NCI-H2196 (cell line): Measurements from ENCODE around the gene PDE7B.
"Not testable (repeated sequence)": the region's sequence is repeated elsewhere in the genome, so short reads cannot be mapped to it uniquely, and the experiment has no call there.

Source experiments
- DNase-seq: peaks from one replicate; lab custom pipeline; 2025; ENCODE audit not compliant: unreplicated experiment; lab: John Stamatoyannopoulos, UW

The PDE7B gene

DNA sequence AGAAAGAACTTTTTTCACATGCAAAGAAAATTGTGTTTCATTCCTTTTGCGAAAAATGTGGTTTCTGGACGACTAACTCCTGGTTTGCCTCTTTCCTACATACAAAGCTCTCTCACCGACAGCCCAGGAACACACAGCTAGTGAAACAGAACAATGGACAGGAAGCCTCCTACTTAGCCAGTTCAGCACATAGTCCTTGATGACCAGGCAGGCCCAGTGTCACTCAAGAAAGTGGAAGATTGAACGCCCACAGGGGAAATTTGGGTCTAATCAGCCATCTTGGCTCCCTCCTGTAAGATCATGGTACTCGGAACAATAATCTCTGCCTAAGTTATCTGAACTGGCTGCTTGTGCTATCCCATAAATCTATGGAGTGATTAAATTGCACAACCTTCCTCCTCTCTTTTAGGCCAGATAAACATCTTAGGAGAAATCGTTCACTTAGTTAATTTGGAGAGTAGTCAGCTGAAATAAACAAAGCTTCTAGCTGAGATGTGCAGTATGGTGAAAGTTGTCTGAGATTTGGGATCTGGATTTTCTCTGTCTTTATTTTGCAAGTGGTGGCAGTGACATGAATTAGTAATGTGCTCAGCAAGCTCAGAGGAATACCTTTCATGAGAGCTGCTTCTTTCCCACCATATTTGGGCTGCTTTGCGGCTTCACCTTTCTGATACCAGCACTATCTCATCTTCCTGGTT is 251.6 kb downstream of the PDE7B start:
- no peak for DNase-seq

DNA sequence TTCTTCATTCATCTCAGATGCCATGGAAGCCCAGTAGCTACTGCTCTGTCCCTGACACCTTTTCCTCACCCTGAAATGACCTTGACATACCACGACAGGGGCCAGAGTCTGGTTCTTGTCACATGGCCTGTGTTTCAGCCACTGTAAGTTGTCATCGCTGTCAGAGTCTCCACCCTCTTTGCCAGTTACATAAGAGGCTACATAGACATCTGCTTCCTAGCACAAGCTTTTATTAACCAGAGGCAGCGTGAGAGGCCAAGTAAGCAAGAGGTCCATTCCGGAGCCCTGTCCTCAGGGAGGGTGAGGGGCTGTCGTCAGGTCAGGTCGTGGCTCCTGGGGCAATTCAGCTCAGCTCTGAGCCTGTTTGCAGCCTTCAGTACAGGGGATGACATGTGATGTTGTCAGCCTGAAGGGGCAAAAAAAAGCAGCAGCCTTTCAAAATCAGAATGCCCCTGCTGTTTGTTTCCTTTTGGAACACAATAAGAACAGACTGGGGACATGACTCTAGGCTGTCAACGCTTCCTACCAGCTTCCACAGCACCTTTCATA is 252.3 kb downstream of the PDE7B start:
- DNase-seq: no peak

DNA sequence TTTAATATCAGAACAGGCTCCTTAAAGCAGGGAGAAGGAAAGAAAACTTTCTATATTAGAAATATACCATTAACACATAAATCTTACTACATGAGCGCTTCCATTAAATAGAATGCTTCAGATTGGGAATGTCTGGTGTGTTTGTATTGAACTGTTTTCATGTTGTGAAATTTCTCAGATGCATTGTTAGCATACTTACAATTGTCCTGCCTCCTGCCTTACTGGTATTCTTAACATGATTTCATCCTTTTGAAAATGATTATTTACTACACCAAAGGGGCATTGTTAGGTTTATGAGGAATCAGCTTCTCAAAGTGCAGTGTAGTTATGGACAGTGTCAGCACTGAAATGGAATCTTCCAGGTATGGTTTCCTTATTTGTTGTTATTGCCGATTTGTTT is 253.1 kb downstream of the PDE7B start:
- no peak for DNase-seq

DNA sequence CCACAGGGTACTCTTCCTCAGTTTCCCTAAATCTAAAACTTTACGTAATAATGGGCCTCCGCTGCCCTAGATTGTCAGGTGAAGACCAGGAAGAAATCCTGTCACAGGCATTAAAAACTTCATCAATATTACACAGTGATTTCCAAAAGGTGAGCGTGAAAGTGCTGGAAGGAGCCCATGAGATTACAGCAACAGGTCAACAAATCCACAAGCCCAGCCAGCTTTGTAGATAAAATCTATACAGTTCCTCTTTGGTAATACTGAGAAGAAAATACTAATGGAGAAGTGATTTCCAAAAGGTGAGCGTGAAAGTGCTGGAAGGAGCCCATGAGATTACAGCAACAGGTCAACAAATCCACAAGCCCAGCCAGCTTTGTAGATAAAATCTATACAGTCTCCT is 254.3 kb downstream of the PDE7B start:
- not testable (repeated sequence) for DNase-seq

DNA sequence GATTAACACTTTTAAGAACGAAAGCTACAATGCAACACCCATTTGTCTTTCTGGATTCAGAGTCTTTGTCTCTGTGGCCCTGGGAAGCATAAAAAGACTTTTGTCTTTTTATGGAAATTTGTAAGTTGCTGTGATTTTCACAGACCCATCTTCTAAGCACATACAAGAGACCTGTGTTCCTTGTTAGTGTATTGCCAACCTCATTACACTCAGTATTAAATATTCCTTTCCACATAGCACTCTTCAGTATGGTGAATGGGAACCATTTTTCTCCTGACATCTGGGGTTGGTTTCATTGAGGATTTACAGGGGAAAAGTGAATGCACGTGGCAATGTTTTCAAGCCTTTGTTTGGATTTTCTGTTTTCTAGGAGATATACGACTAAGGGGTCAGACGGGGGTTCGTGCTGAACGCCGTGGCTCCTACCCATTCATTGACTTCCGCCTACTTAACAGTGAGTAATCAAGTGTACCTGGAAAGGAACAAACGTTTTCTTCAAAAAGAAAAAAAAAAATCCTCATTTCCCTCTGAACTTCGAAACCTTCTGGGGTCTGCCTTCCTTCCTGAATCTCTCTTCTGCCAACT is 257.0 kb downstream of the PDE7B start:
- DNase-seq: no peak

DNA sequence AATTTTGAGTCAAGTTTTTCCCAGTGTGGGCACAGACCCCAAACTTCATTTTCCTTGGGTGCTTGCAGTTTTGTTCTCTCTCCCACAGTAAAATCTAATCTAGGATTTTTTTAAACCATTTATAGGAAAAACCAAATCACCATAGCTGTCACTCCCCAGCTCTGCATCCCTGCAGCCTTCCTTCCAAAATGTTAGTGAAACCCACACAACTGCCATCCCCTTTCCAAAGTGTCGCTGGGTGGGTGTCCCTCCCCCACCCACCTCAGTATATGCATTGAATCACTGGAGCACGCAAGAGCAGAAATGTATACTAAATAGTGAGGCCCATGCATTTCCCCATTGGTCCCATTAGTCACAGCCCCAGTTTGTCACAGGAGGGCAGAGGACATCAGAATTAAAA is 260.3 kb downstream of the PDE7B start:
- no peak for DNase-seq

DNA sequence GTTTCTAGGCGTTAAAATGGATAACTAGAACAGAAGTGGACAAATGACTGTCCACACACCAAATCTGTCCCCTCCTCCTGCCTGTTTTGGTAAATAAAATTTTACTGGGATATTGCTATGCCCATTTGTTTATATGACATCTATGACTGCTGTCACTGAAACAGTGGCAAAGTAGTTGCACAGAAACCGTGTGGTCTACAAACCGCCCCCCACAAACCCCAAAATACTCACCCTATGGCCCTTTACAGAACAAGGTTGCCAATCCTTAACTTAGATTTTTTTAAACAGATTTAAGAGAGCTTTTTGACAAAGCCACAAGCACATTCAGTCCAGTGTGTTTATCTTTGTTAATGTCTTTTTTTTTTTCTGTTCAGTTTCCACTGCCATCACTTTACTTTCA is 260.8 kb downstream of the PDE7B start:
- no peak for DNase-seq

DNA sequence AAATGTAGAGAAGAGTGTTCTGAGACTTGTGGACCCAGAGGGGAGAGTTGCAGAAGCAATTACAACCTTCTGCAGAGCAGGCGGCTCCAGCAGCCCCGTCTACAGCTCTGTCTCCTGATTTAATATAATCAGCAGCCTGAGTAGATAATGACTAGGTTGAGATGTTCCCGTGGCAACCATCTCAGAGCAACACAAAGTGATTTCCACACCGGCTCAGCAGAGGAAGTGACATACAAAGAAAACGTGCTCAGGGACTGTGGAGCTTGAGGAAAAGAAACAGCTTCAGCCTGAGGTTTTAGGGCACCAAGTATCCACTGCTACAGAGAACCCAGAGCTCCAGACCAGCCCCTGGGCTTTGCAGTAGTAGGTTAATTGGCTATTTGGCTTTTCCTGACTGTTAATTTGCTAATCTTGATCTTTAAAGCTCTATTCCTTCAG is 262.3 kb downstream of the PDE7B start:
- peak; percentile 44 for DNase-seq

DNA sequence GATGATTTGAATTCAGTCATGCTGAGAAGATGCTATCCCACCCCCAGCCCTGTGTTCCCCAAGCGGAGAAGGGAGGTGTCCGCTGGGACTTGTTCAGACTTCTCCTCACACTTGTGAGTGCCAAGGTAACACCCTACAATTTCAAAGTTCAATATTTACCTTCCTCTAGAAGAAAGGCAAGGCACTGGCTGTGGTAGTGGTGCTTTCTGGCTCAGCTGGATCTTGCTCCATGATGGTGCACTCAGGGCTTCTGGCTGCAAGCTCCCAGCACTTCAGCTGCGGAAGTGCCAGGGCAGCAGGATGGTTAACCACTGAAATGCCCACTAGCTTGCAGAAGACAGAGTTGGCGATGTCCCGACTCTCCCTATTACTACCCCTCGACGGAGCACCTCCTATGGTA is 263.2 kb downstream of the PDE7B start:
- no peak for DNase-seq

DNA sequence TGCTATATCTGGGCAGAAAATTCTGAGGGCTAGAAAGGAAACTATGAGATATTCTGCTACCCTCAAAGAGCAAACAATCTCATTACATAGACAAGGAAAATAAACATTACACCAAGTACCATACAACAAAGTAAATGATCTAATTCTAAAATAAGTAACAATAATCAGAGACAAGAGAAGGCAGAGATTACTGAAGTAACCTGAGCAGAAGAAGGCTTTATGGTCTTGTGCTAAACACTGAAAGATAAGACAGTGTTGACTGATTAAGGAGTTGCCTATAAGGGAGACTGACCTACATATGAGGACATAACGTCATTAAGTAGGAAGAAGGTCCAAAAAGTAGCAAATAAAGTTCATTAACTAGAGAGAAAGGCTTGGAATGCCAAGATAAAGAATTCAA is 264.4 kb downstream of the PDE7B start:
- no peak for DNase-seq

DNA sequence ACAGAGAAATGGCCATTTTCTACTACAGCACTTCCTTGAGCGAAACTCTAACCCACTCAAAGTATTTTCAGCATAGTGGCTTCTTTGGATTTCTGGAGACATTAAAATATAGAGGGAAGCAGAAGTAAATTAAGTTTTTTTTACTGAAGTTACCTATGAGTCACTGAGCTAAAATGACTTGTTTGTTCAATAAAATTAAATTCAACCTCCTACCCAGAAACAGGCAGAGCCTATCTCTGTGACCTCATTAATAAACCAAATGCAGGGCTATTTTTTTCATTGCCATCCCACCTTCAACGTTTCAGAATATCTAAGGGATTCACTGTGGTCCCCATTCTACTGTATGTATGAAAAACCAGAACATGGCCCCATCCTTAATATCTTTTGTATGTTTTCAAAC is 265.6 kb downstream of the PDE7B start:
- DNase-seq: no peak

DNA sequence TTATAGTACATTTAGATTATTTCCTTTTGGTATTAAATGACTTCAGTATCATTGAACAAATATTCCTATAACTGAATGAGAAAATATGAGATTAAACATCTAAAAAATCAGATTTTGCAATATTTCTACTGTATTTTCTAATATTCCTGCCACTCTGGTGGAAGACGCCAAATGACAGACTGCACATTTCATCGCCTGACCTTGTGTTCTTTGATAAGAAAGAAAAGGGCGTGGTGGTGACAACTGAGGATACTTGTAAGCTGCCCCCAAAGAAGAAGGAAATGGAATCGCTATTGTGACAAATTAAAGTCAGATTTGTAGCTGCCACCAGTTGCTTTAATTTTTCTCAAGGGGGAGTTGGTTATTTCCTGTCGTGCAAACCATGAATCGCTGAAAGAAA is 267.3 kb downstream of the PDE7B start:
- DNase-seq: no peak

DNA sequence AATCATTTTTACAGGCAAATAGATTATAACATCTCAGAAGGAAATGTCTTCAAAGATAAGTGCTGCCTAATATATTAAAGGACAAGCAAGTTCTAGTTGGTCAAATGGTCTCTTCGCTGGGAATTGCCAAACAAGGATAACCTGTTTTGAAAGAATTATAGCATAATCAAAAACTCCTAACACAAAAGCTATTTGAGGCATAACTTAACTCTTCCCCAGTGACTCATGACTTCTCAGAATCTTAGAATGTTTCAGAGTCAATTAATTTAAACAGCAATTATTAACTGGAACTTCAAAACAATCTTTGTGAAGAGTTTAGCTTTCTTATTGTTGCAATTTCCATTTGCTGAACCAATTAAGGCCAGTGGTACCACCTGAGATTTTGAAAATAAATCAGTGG is 272.0 kb downstream of the PDE7B start:
- DNase-seq: no peak

DNA sequence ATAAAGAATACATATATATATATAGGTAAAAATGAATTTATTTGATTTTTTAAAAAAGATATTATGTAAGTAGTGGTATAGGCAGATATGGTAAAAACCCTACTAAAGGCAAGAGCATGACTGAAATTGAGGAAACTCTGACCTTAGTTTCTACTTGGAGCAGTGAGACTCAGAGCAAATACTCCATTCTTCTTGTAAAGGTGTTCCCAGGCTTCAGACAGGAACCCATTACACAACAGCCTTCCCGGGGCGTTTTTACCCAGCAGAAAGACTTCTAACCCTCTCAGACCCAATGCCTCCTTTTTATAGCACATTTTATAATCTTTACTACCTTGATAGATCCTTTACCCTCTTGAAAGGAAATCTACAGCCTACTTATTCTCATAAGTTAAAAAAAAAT is 274.1 kb downstream of the PDE7B start:
- no peak for DNase-seq

DNA sequence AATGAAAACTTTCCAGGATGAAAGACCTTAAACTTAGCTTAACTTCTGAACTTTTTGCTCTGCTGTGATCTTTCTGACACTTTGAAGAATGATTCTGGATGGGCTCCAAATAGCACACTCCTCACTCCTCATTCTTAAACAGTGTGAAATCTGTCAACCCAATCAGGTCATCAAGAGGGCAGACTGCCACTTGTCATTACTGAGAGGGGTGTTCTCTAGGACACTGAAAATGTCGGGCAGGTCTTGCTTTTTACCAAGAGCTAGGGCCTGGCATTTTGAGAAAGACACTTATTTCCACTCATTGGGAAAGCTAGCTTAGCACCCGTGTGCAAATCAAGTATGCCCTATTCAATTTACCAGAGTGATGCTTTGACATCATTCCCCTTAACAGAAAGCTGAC is 276.4 kb downstream of the PDE7B start:
- DNase-seq: no peak

DNA sequence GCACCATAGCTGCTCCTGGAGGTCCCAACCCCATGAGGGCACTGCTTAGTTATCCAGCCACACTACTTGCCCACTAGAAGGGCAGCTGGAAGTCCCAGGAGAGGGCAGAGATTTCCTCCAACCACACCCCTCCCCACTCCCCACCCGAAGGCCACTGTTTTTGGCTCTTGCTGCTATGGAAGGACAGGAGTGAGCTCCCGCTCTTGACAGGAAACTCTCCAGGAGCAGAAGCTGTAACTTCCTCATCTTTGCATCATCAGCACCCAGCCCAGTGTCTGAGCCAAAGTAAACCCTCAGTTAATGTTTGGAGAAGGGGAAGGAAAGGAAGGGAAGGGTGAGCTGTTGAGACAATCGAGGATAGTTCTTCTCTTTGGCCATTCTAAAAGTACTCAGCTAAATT is 277.9 kb downstream of the PDE7B start:
- no peak for DNase-seq

DNA sequence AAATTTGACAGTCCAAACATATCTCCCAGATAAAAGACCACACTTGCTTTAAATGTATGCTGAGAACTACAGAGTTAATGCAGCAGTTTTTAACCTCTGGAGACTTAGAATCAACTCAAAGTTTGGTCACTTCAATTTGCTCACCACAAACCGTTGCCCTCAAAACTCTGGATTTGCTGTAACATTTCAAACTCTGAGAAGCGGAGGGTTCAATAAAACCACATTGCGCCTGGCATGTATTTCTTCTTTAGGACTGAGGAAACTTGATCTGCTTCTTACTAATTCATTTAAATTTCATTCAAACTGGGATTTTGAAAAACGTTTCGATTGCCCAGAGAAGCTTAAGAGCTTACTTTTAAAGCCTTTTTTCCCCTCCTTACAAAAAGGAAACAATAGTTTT is 282.8 kb downstream of the PDE7B start:
- DNase-seq: no peak

DNA sequence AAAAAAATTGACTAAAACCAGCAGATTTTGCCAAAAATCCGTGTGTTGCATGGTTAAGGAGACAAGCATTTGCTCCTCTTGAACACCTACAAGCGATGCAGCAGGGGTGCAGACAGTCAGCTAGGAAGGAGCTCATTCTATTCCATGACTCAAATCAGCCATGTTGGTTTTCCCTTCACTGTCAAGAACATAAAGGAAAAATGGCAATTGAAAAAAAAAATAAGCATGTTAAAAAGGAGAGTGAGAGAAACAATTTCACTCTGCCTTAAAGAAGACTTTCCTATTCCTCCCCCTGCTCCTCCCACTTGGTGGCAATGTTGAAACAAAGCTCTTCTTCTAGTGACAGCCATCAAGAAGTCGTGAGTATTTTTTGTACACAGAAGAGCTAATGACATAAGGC is 283.2 kb downstream of the PDE7B start:
- DNase-seq: no peak

DNA sequence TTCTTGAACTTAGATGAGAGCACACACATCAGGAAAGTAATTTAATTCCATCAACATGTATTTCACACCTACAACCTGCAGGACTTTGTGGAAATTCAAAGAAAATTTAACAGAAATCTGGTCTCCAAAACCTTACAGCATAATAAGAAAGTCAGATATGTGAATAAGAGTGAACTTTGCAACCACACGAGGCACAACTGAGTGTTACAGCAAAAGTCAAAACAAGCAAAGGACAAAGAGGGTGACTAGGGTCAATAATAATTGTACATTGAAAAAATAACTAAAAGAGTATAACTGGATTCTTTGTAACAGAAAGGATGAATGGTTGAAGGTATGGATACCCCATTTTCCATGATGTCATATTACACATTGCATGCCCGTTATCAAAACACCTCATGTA is 284.8 kb downstream of the PDE7B start:
- no peak for DNase-seq

DNA sequence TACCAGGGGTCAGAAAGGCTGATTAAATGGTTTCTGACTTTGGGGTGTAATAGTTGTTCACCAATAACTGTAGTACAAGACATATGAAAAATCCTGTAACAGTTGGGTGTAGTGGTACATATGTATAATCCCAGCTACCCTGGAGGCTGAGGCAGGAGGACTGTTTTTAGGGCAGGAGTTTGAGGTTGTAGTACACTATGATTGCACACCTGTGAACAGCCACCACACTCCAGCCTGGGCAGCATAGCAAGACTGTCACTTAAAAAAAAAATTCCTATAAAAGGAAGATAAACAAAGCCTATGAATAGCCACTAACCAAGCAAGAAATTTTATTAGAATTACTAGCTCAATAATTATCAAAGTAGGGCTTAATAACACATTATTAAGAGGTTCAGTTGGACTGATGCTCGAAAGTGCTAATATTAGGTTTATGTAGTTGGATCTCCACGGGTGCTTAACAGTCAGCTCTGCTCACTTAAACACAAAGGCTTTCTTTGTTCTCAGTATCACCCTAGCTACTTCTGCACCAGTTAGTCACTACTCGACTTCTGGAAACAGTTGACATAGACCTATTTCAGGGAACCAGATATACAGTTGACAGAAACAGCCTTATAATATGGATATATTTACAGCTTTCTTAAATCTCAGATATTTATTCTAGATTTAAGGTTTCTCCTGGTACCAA is 285.6 kb downstream of the PDE7B start:
- DNase-seq: peak; percentile 5

DNA sequence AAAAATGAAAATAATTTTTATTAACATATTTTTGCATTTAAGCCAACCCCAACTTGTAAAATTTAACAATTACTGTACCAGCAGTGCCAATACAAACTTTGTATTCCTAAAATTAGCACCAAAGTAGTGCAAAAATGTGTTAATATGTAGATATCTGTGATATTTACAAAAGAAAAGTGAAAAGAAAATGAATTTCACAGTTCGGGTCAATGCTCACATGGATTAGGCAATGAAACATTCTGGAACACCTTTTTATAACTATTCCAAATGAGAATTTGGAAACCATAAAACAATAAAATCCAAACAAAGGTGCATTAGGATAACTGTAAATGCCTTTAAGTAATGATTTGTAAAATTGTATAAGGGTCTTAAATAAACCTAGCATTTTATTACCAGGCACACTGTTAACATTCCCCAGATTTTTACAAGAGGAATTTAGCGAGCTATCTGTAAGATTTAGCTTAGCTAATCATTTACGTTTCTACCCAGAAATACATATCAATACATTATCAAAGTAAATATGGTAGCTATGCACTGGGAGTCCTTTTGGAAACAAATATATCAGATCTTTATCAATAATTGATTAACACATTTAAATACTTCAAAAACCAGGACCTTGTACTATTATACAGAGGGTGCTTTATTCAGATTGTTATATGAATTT is 286.4 kb downstream of the PDE7B start:
- DNase-seq: no peak

DNA sequence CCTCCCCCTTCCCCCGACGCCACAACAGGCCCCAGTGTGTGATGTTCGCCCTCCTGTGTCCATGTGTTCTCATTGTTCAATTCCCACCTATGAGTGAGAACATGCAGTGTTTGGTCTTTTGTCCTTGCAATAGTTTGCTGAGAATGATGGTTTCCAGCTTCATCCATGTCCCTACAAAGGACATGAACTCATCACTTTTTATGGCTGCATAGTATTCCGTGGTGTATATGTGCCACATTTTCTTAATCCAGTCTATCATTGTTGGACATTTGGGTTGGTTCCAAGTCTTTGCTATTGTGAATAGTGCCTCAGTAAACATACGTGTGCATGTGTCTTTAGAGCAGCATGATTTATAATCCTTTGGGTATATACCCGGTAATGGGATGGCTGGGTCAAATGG is 287.6 kb downstream of the PDE7B start:
- not testable (repeated sequence) for DNase-seq
